Esophagus muscularis mucosa (tissue), 4 donors: ENCODE measurements around the gene SEMA5B.

Experiments used
- EP300 ChIP-seq: sonication (generic); formaldehyde crosslinking; IDR thresholded peaks from one replicate; pipeline ENCODE4 v1.6.1; 2017; ENCODE audit warnings: antibody characterized with exemption
- POLR2AphosphoS5 ChIP-seq, 2 donors: sonication (generic); formaldehyde crosslinking; IDR thresholded peaks; one replicate each; pipeline ENCODE4 v1.6.1; 2017; ENCODE audit warnings: antibody characterized with exemption in 2 of 2
- TF ChIP-seq, protein P1 (sequence below), 3 experiments: fragments of 200-600 bp in 2 of 3; fragments of 450-650 bp in 1 of 3; sonication (generic) in 2 of 3; IDR thresholded peaks; one replicate each; pipeline ENCODE4 v1.5.1; 2017 to 2019; ENCODE audit warnings: antibody characterized with exemption in 3 of 3, mild to moderate bottlenecking in 2 of 3, moderate library complexity in 1 of 3

DNA sequence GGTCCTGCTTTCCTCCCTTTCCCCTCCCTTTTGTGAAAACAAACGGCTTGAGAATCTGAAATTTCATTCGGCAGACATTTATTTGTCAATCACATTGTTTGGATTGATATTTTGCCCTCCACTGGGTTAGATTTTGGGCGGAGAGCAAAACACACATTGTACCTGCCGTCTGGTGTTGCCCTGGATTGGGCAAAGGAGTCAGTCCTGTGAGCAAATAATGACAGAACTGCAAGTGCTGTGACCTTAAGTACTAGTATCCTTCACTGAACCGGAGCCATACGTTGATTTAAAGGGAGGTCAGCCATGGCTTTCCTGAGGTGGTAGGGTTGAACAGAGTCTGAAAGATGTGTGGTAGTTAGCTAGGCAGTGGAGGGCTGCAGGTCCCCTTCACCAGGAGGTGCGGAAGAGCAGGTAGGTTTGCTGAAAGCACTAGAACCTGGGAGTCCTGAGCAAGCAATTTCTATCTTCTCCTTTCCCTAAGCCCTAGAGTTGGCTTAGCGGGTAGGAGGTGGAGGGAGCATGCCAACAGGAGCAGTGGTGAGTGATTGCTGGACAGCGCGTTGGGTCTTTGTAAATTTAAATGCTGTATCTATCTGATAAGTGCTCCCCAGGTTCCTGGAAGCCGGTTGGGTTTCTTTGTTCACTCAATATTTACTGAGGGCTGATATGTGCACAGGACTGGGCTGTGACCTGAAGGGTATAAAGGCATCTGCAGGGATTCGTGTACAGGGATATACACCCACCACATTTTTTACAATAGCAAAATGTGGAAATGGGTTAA lies 41.2 kb upstream of the SEMA5B start:
- TF ChIP-seq, protein P1, sequence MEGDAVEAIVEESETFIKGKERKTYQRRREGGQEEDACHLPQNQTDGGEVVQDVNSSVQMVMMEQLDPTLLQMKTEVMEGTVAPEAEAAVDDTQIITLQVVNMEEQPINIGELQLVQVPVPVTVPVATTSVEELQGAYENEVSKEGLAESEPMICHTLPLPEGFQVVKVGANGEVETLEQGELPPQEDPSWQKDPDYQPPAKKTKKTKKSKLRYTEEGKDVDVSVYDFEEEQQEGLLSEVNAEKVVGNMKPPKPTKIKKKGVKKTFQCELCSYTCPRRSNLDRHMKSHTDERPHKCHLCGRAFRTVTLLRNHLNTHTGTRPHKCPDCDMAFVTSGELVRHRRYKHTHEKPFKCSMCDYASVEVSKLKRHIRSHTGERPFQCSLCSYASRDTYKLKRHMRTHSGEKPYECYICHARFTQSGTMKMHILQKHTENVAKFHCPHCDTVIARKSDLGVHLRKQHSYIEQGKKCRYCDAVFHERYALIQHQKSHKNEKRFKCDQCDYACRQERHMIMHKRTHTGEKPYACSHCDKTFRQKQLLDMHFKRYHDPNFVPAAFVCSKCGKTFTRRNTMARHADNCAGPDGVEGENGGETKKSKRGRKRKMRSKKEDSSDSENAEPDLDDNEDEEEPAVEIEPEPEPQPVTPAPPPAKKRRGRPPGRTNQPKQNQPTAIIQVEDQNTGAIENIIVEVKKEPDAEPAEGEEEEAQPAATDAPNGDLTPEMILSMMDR (IDR thresholded peaks at IDR 0.05) = no peak
- TF ChIP-seq POLR2AphosphoS5 (IDR thresholded peaks at IDR 0.05) (no peak), EP300 (no peak)
